IMR-90 (cell line): ENCODE results near the gene GRID2IP. TPM values are rescaled to one million over a fixed set of nuclear protein-coding genes. Genes with fewer than 3 reads are reported as not detected.

Source experiments
- ATAC-seq: fragments of 200-7000 bp; cut with Tn5 transposase; 2 replicates; pipeline ENCODE4 v1.9.1; 2020; ENCODE audit warnings: low read depth, mild to moderate bottlenecking, moderate library complexity
- BruUV-seq: library from RNA; stranded (reverse); fragments of 400-500 nt; replicated peaks from 2 replicates; lab custom pipeline; 2021; lab: Mats Ljungman, UMichigan
- CTCF ChIA-PET: fragments of 300-600 bp; formaldehyde crosslinking; extraction: SDS; loops from one replicate; lab custom pipeline; 2021; ENCODE audit warnings: antibody characterized with exemption; lab: Yijun Ruan, JAX
- POLR2A ChIA-PET: fragments of 300-600 bp; sonication (Branson Sonifier 250); formaldehyde crosslinking; loops from one replicate; lab custom pipeline; 2022; ENCODE audit warnings: antibody characterized with exemption; ENCODE audit not compliant: unreplicated experiment; lab: Charles Lee
- DNase-seq: peaks from one replicate; pipeline ENCODE4 v3.0.0; 2013
- H2AFZ ChIP-seq: replicated peaks from 2 replicates; pipeline ENCODE3; 2013; ENCODE audit warnings: low read length, mild to moderate bottlenecking; ENCODE audit not compliant: poor library complexity
- H2AK5ac ChIP-seq: 2 replicates; pipeline ENCODE4 v1.6.1; 2013; ENCODE audit warnings: low read depth, low read length, inconsistent platforms
- H2AK9ac ChIP-seq: replicated peaks from 2 replicates; pipeline ENCODE3; 2013; ENCODE audit warnings: mild to moderate bottlenecking, low read depth, low read length, moderate library complexity; ENCODE audit not compliant: poor library complexity
- H2BK120ac ChIP-seq: 2 replicates; pipeline ENCODE4 v1.6.1; 2013; ENCODE audit warnings: low read depth, low read length, inconsistent platforms
- H2BK15ac ChIP-seq: 3 replicates; pipeline ENCODE4 v1.6.1; 2013; ENCODE audit warnings: low read depth, low read length, inconsistent platforms
- H2BK20ac ChIP-seq: 2 replicates; pipeline ENCODE4 v1.6.1; 2013; ENCODE audit warnings: low read depth, mild to moderate bottlenecking, inconsistent platforms, low read length, moderate library complexity
- H2BK5ac ChIP-seq: 2 replicates; pipeline ENCODE4 v1.6.1; 2013; ENCODE audit warnings: mild to moderate bottlenecking, low read depth, low read length, inconsistent platforms; ENCODE audit not compliant: poor library complexity, severe bottlenecking
- H3K14ac ChIP-seq: replicated peaks from 2 replicates; pipeline ENCODE4 v1.6.1; 2013; ENCODE audit warnings: low read depth, low read length, inconsistent platforms
- H3K18ac ChIP-seq: 2 replicates; pipeline ENCODE4 v1.6.1; 2013; ENCODE audit warnings: low read depth, low read length, control low read depth
- H3K23ac ChIP-seq: 2 replicates; pipeline ENCODE4 v1.6.1; 2013; ENCODE audit warnings: low read depth, low read length, inconsistent platforms
- H3K27ac ChIP-seq: 2 replicates; pipeline ENCODE4 v1.5.1; 2013; ENCODE audit warnings: mild to moderate bottlenecking, control low read depth, low read length; ENCODE audit not compliant: insufficient read depth
- H3K27me3 ChIP-seq: 2 replicates; pipeline ENCODE4 v1.6.1; 2013; ENCODE audit warnings: low read length; ENCODE audit not compliant: control insufficient read depth, insufficient read depth
- H3K36me3 ChIP-seq: 2 replicates; pipeline ENCODE4 v1.6.1; 2013; ENCODE audit warnings: low read length, mixed read lengths; ENCODE audit not compliant: control insufficient read depth, insufficient read depth
- H3K4ac ChIP-seq: 2 replicates; pipeline ENCODE4 v1.6.1; 2013; ENCODE audit warnings: low read depth, low read length, inconsistent platforms
- H3K4me1 ChIP-seq: 2 replicates; pipeline ENCODE4 v1.6.1; 2013; ENCODE audit warnings: low read length, mixed read lengths; ENCODE audit not compliant: control insufficient read depth, insufficient read depth
- H3K4me2 ChIP-seq: 2 replicates; pipeline ENCODE4 v1.6.1; 2013; ENCODE audit warnings: low read depth, mild to moderate bottlenecking, control low read depth, low read length, moderate library complexity
- H3K4me3 ChIP-seq: 2 replicates; pipeline ENCODE4 v1.5.1; 2013; ENCODE audit warnings: low read depth, mild to moderate bottlenecking, control low read depth, low read length, moderate library complexity; ENCODE audit not compliant: insufficient read depth
- H3K56ac ChIP-seq: 2 replicates; pipeline ENCODE4 v1.6.1; 2013; ENCODE audit warnings: low read length, inconsistent platforms; ENCODE audit not compliant: insufficient read depth; ENCODE audit errors: extremely low read depth
- H3K79me1 ChIP-seq, 2 experiments: 2 replicates each; pipeline ENCODE4 v1.6.1; 2013; ENCODE audit warnings: low read length in 2 of 2, inconsistent platforms in 1 of 2, low read depth in 1 of 2
- H3K9ac ChIP-seq: 2 replicates; pipeline ENCODE4 v1.6.1; 2013; ENCODE audit warnings: low read depth, low read length, control low read depth
- H3K9me1 ChIP-seq: 2 replicates; pipeline ENCODE4 v1.6.1; 2013; ENCODE audit warnings: low read length, inconsistent platforms; ENCODE audit not compliant: insufficient read depth
- H3K9me3 ChIP-seq: 2 replicates; pipeline ENCODE4 v1.6.1; 2013; ENCODE audit warnings: low read length; ENCODE audit not compliant: control insufficient read depth, insufficient read depth
- H4K20me1 ChIP-seq: 2 replicates; pipeline ENCODE4 v1.6.1; 2013; ENCODE audit warnings: low read length, inconsistent platforms; ENCODE audit not compliant: insufficient read depth
- H4K5ac ChIP-seq: 2 replicates; pipeline ENCODE4 v1.6.1; 2013; ENCODE audit warnings: mild to moderate bottlenecking, low read depth, low read length, control low read depth
- H4K8ac ChIP-seq, 2 experiments: 2 replicates each; pipeline ENCODE4 v1.6.1; 2013; ENCODE audit warnings: low read depth in 2 of 2, low read length in 2 of 2, control low read depth in 1 of 2, inconsistent platforms in 1 of 2
- H4K91ac ChIP-seq: 2 replicates; pipeline ENCODE4 v1.6.1; 2013; ENCODE audit warnings: low read depth, low read length, inconsistent platforms; ENCODE audit not compliant: insufficient read depth
- RAD21 ChIP-seq: IDR thresholded peaks from 2 replicates; pipeline ENCODE4 v1.6.1; 2012; ENCODE audit warnings: low read length, improper control_type of control experiment
- WGBS, 2 experiments: methylation state at CpG; one replicate each; pipeline versions ENCODE4 v1.1.5 to v1.1.7; 2013; ENCODE audit warnings: missing lambda C conversion rate in 2 of 2; ENCODE audit not compliant: insufficient read length in 1 of 2; ENCODE audit errors: extremely low coverage in 2 of 2; 5-methylcytosine and 5-hydroxymethylcytosine counted together
- dilution Hi-C: fragments of 300-500 bp; cut with HindIII; formaldehyde crosslinking; loops from one replicate; pipeline ENCODE4 v1.14.3; 2018; ENCODE audit warnings: low sequenced_read_pairs; ENCODE audit not compliant: unreplicated experiment
- in situ Hi-C: fragments of 300-500 bp; cut with MboI; formaldehyde crosslinking; loops from 3 replicates; pipeline ENCODE4 v1.14.3; 2019; ENCODE audit warnings: low sequenced_read_pairs, inconsistent platforms, mixed read lengths
- intact Hi-C: fragments of 100-400 bp; cut with micrococcal nuclease; formaldehyde crosslinking; loops from 2 replicates; pipeline ENCODE4 v1.10.0; 2022
- polyA plus RNA-seq, 3 experiments: library from polyadenylated mRNA; depleted of rRNA; stranded (reverse); fragments of >200 nt; gene quantifications; 2 replicates each; pipeline ENCODE4 v1.2.3, GENCODE V29; 2012; ENCODE audit warnings: low replicate concordance in 1 of 3
- total RNA-seq: library from RNA; depleted of rRNA; stranded (reverse); fragments of >200 nt; gene quantifications from 2 replicates; pipeline ENCODE4 v1.2.3, GENCODE V29; 2012

The GRID2IP gene
- total and polyA plus RNA-seq, 2 of the 4 experiments (the other 2 are of a cell fraction): not detected

DNA sequence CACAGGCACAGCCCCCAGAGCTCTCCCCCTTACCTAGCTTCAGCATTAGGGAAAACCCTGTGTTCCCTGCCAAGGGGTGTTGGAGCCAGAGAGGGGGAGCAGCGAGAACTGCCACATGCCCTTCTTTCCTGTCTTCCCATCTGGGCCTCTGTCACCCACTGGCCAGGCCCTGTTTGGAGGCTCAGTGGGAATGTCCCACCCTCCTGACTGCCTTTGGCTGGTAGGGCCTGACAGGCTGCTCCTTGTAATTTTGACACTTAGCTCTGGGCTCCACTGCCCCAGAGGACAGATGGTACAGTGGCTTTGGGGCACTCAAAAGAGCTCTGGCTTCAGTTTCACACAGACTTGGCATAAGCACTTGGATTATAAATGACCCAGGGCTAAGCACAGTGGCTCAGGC, 50.6 kb downstream of the GRID2IP start:
- no peak overlapping the region for H3K9ac ChIP-seq
- H3K27me3 ChIP-seq: peaks cover 21% of the 10 kb centered on the region
- ATAC-seq (no peak), DNase-seq (no peak)
- ChIA-PET CTCF (interaction anchor here (0.6 kb wide), 1 partner anchor 278 kb away, joined by 3 read pairs; no protein-coding TSS in a partner anchor), POLR2A (no interaction called here)
- H2BK5ac ChIP-seq: no peak overlapping the region
- no peaks in the 10 kb centered on the region for H3K79me1 ChIP-seq
- H2AK9ac ChIP-seq: no peak overlapping the region
- H4K5ac ChIP-seq: no peak overlapping the region
- no peaks in the 10 kb centered on the region for H4K20me1 ChIP-seq
- H3K36me3 ChIP-seq: no peaks in the 10 kb centered on the region
- no peak overlapping the region for H3K18ac ChIP-seq
- BruUV-seq: no TSS peak
- no peak overlapping the region for H3K27ac ChIP-seq
- no peaks in the 10 kb centered on the region for H3K4me1 ChIP-seq
- no peak overlapping the region for H2BK15ac ChIP-seq
- no peak overlapping the region for H3K56ac ChIP-seq
- no peak overlapping the region for H3K23ac ChIP-seq
- peak overlapping the region; percentile 11 for H2AFZ ChIP-seq
- H3K14ac ChIP-seq: no peak overlapping the region
- dilution Hi-C loops (no loop called here), in situ Hi-C loops (no loop called here), intact Hi-C loops (no loop called here)
- no peaks in the 10 kb centered on the region for H3K9me1 ChIP-seq
- H3K9me3 ChIP-seq: no peaks in the 10 kb centered on the region
- no peak for TF ChIP-seq RAD21
- H4K91ac ChIP-seq: no peak overlapping the region
- H3K4ac ChIP-seq: no peak overlapping the region
- no peak overlapping the region for H2BK20ac ChIP-seq
- no peak overlapping the region for H2AK5ac ChIP-seq
- no peak overlapping the region for H3K4me3 ChIP-seq
- H3K4me2 ChIP-seq: no peak overlapping the region
- H2BK120ac ChIP-seq: no peak overlapping the region
- WGBS, 2 experiments: 80% methylated on average over 1 of the region's 1 CpG; no CpG with 5 or more reads in 1 of the 2 experiments
- no peak overlapping the region for H4K8ac ChIP-seq
